Fibroblast of lung (primary cell): ENCODE data around the gene INTS6L. TPM values are rescaled to one million over a fixed set of nuclear protein-coding genes. Genes with fewer than 3 reads are reported as not detected.
"Not testable (repeated sequence)": the region's sequence is repeated elsewhere in the genome, so short reads cannot be mapped to it uniquely, and the experiment has no call there.

Experiments
- DNase-seq, 2 donors: peaks; one replicate each; pipeline versions ENCODE4 v3.0.0 to v3.0.0-alpha.2; 2010; ENCODE audit warnings: low read depth in 2 of 2
- H2AFZ ChIP-seq: 2 replicates; pipeline ENCODE4 v1.5.1; 2012; ENCODE audit warnings: low read length, control low read depth, inconsistent platforms
- H3K27ac ChIP-seq: 2 replicates; pipeline ENCODE4 v1.5.1; 2011; ENCODE audit warnings: low read length, control low read depth; ENCODE audit not compliant: insufficient read depth
- H3K27me3 ChIP-seq: 2 replicates; pipeline ENCODE4 v1.5.1; 2011; ENCODE audit warnings: mild to moderate bottlenecking, low read length; ENCODE audit not compliant: control insufficient read depth, insufficient read depth
- H3K36me3 ChIP-seq: 2 replicates; pipeline ENCODE4 v1.5.1; 2011; ENCODE audit warnings: low read length; ENCODE audit not compliant: control insufficient read depth, insufficient read depth
- H3K4me1 ChIP-seq: 2 replicates; pipeline ENCODE4 v1.5.1; 2011; ENCODE audit warnings: low read length; ENCODE audit not compliant: control insufficient read depth, insufficient read depth; ENCODE audit errors: extremely low read depth
- H3K4me2 ChIP-seq: 2 replicates; pipeline ENCODE4 v1.5.1; 2011; ENCODE audit warnings: low read length, control low read depth; ENCODE audit not compliant: insufficient read depth; ENCODE audit errors: extremely low read depth
- H3K4me3 ChIP-seq, 4 experiments: fragments of 200-600 bp in 1 of 4; sonication (generic) in 1 of 4; replicated peaks in 1 of 4; 2 replicates each; pipeline ENCODE4 v1.5.1; 2011 to 2016; ENCODE audit warnings: low read length in 4 of 4, low read depth in 3 of 4, mild to moderate bottlenecking in 3 of 4, control low read depth in 2 of 4, inconsistent platforms in 1 of 4, mixed read lengths in 1 of 4; ENCODE audit not compliant: insufficient read depth in 1 of 4; ENCODE audit errors: control extremely low read depth in 1 of 4
- H3K79me2 ChIP-seq: 2 replicates; pipeline ENCODE4 v1.5.1; 2012; ENCODE audit warnings: mild to moderate bottlenecking, low read length, inconsistent platforms; ENCODE audit not compliant: control insufficient read depth, insufficient read depth
- H3K9ac ChIP-seq: 2 replicates; pipeline ENCODE4 v1.5.1; 2011; ENCODE audit warnings: mild to moderate bottlenecking, low read length, control low read depth; ENCODE audit not compliant: insufficient read depth
- H3K9me3 ChIP-seq: 2 replicates; pipeline ENCODE4 v1.5.1; 2012; ENCODE audit warnings: low read depth, low read length; ENCODE audit not compliant: control insufficient read depth, insufficient read depth
- H4K20me1 ChIP-seq: 2 replicates; pipeline ENCODE4 v1.5.1; 2011; ENCODE audit warnings: low read length; ENCODE audit not compliant: control insufficient read depth, insufficient read depth; ENCODE audit errors: extremely low read depth
- CTCF ChIP-seq, 2 donors: IDR thresholded peaks in 1 of 2; conservative IDR thresholded peaks in 1 of 2; 1 replicate in 1 of 2; 2 replicates in 1 of 2; pipeline ENCODE4 v1.5.1; 2011 to 2012; ENCODE audit warnings: low read length in 2 of 2, control low read depth in 1 of 2, inconsistent platforms in 1 of 2, low read depth in 1 of 2, mild to moderate bottlenecking in 1 of 2
- EZH2 ChIP-seq: IDR thresholded peaks from 2 replicates; pipeline ENCODE4 v1.5.1; 2012; ENCODE audit warnings: low read length, control low read depth, mild to moderate bottlenecking; ENCODE audit errors: missing control alignments
- polyA plus RNA-seq, 2 donors: library from polyadenylated mRNA; depleted of rRNA in 1 of 2; stranded (reverse) in 1 of 2; unstranded in 1 of 2; fragments of >200 nt; gene quantifications; 2 replicates each; pipeline ENCODE4 v1.2.1, GENCODE V29; 2011 to 2012; ENCODE audit warnings: missing spikeins in 1 of 2
- total RNA-seq: library from RNA; depleted of rRNA; stranded (reverse); fragments of >200 nt; gene quantifications from 2 replicates; pipeline ENCODE4 v1.2.1, GENCODE V29; 2014

Gene INTS6L
- total and polyA plus RNA-seq, 2 donors (not counting 1 experiment from before 2014, with no cell fraction given) = 5.1 to 5.7 TPM

- no peak overlapping the region for H2AFZ ChIP-seq
- H3K9ac ChIP-seq = no peak overlapping the region
- no peaks in the 10 kb centered on the region for H3K79me2 ChIP-seq
These were observed 71.4 kb downstream of the INTS6L start for GRCh38 chrX:135591871-135592270.

GRCh38 chrX:135594049-135594448, 73.6 kb downstream of the INTS6L start:
- DNase-seq = not testable (repeated sequence)

More at GRCh38 chrX:135591871-135592270, 71.4 kb downstream of the INTS6L start:
- TF ChIP-seq EZH2 = no peak
- no peak for TF ChIP-seq CTCF (conservative IDR thresholded peaks at IDR 0.05 in 1 of 2, IDR thresholded peaks at IDR 0.05 in 1 of 2; ENCODE audit: low read depth in 1 of 2, low read length in 2 of 2)
- no peaks in the 10 kb centered on the region for H3K27me3 ChIP-seq
- no peaks in the 10 kb centered on the region for H3K4me1 ChIP-seq
- H3K27ac ChIP-seq = no peak overlapping the region
- H3K4me2 ChIP-seq = no peak overlapping the region
- H4K20me1 ChIP-seq = no peaks in the 10 kb centered on the region
- no peaks in the 10 kb centered on the region for H3K9me3 ChIP-seq
- H3K4me3 ChIP-seq = no peak overlapping the region
- H3K36me3 ChIP-seq = no peaks in the 10 kb centered on the region
- DNase-seq = no peak

GRCh38 chrX:135594453-135594852, 74.0 kb downstream of the INTS6L start:
- not testable (repeated sequence) for H3K4me2 ChIP-seq, H3K9ac ChIP-seq, H4K20me1 ChIP-seq, H3K4me3 ChIP-seq, H3K9me3 ChIP-seq, H3K4me1 ChIP-seq, H3K27me3 ChIP-seq, H3K27ac ChIP-seq, H3K36me3 ChIP-seq, H2AFZ ChIP-seq, DNase-seq, H3K79me2 ChIP-seq

More at GRCh38 chrX:135594049-135594448, 73.6 kb downstream of the INTS6L start:
- H3K9me3 ChIP-seq, H3K79me2 ChIP-seq, H2AFZ ChIP-seq, H3K27ac ChIP-seq, H3K4me2 ChIP-seq, H3K4me1 ChIP-seq, H3K27me3 ChIP-seq, H3K36me3 ChIP-seq, H4K20me1 ChIP-seq, H3K9ac ChIP-seq, H3K4me3 ChIP-seq: not testable (repeated sequence)

DNA sequence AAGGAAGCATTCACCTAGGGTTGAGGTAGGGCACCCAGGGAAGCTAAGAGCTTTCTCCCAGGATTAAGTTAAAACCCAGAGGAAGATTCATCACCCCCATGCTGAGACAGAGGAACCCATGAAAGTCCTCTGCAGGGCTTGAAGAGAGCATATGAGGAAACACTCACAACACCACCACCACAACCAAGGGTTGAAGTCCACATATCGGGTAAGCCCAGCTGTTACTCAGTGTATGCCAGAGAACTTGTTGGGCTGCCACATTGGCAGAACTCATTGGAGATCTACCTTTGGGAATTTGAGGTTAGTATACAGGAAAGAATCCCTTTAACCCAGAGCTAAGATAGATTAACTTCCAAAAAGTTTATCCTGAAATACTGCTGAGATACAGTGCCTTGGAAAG, 75.1 kb downstream of the INTS6L start:
- no peak overlapping the region for H3K27ac ChIP-seq
- H3K79me2 ChIP-seq = no peaks in the 10 kb centered on the region
- H3K36me3 ChIP-seq = no peaks in the 10 kb centered on the region
- no peak overlapping the region for H3K9ac ChIP-seq
- H2AFZ ChIP-seq = no peak overlapping the region
- no peaks in the 10 kb centered on the region for H3K4me1 ChIP-seq
- H3K9me3 ChIP-seq = no peaks in the 10 kb centered on the region
- no peaks in the 10 kb centered on the region for H3K27me3 ChIP-seq
- no peak overlapping the region for H3K4me2 ChIP-seq
- DNase-seq = no peak
- no peak overlapping the region for H3K4me3 ChIP-seq
- TF ChIP-seq CTCF (conservative IDR thresholded peaks at IDR 0.05 in 1 of 2, IDR thresholded peaks at IDR 0.05 in 1 of 2; ENCODE audit: low read depth in 1 of 2, low read length in 2 of 2) = no peak
- no peaks in the 10 kb centered on the region for H4K20me1 ChIP-seq
